ENCODE data around the gene PTP4A2.
"Not testable (repeated sequence)": the region's sequence is repeated elsewhere in the genome, so short reads cannot be mapped to it uniquely, and the experiment has no call there.

PTP4A2 gene

GRCh38 chr1:31923901-31924535, 14.2 kb downstream of the PTP4A2 start:
- DNase-seq, result no peak

- no peak for DNase-seq
These were observed 17.2 kb downstream of the PTP4A2 start for GRCh38 chr1:31920956-31921355.

- no peak for DNase-seq
These were observed 18.6 kb downstream of the PTP4A2 start for GRCh38 chr1:31919591-31919990.

- DNase-seq, result no peak
These were observed 22.7 kb downstream of the PTP4A2 start for GRCh38 chr1:31915438-31915837.

DNA sequence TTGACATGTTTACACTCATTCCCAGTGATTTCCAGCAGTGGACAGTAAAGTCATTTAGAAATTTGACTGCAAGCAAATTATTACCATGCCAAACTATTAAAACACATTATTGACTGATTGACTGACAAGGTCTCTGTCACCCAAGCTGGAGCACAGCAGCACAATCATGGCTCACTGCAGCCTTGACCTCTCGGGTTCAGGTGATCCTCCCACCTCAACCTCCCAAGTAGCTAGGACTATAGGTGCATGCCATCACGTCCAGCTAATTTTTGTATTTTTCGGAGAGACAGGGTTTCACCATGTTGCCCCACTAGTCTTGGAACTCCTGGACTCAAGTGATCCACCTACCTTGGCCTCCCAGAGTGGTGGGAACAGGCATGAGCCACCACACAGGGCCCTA, 24.2 kb downstream of the PTP4A2 start:
- DNase-seq, result no peak

DNA sequence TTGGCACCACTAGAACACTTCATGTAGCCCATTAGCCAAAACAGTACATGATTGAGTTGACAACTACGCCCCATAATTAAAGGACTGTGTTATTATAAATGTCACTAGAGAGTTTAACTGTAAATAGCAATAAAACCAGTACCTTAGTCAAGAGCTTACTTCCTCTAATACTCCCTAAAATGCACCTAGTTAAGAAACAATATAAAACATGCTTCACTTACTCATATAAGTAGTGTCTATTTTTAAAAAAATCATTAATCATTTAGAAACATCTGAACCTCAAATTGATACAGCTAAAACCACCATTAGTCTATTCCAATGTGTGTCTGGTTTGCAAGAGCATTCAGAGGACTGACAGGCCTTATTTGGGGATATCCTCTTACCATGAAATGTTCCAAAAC, 25.3 kb downstream of the PTP4A2 start:
- no peak for DNase-seq

DNA sequence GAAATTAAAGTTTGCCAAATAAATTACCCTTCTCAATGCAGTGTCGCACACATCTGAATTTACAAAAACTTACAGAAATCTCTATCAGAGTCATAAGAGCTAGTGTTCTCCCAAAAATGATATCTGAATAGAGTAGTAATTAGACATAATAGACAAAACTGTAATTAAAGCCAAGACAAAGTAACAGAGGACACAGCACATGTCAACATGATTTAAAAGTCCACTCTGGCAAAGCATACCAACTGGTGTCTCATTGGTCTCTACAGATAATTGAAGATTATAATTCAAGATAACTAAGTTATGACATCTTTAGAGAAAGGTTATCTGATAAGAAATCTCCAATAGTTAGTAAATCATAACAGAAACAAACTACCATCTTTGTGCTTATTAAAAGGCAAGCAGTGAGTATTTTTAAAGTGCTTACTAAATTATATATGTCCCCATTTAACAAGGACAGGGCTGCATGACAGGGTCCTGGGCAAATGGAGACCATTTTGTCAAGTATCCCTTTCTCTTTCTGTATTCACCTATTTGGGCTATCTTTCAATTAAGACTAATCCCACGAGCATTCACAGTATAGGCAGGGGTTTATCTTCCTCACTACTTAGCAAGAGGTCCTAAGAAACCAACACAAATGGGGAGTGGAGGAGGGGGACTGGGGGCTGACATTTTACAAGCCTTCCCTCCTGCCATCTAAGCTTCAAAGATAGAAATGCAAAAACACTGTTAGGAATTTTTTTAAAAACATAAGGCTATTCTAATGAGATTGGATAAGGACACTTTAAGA, 26.0 kb downstream of the PTP4A2 start:
- no peak for DNase-seq

GRCh38 chr1:31910933-31911332, 27.2 kb downstream of the PTP4A2 start:
- no peak for DNase-seq

DNA sequence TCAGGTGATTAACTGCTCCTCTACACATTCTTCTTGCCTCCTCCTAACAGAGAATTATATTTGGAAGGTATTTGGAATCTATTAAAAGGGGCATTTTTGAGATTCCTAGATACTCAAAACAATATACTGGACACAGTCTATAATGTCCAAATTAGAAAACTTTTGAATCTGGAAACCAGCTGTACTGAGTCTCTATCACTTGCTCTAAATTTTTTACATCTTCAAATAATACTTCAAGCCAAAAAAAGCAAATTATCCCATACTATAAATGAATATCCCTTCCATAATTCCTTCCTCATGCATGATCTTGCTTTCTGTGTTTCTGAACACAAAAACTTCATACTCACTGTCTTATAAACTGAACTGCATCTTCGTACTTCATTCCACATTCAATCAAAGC, 28.5 kb downstream of the PTP4A2 start:
- DNase-seq, result no peak

GRCh38 chr1:31906557-31906956, 31.6 kb downstream of the PTP4A2 start:
- no peak for DNase-seq

GRCh38 chr1:31905681-31906080, 32.5 kb downstream of the PTP4A2 start:
- DNase-seq, result no peak

- DNase-seq, result no peak
These were observed 33.1 kb downstream of the PTP4A2 start for GRCh38 chr1:31905093-31905509.

GRCh38 chr1:31904339-31905092, 33.7 kb downstream of the PTP4A2 start:
- DNase-seq, result no peak

DNA sequence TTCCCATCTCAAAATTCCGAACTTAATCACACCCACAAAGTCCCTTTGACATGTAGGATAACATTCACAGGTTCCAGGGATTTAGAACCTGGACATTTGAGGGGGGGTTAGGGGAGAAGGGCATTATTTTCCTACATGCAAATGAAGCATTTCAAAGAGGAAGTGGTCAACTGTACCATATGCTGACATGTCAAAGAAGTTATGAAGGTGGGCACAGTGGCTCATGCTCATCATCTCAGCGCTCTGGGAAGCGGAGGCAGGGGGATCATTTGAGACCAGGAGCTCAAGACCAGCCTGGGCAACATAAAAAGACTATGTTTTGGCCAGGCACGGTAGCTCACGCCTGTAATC, 35.7 kb downstream of the PTP4A2 start:
- DNase-seq, result no peak

DNA sequence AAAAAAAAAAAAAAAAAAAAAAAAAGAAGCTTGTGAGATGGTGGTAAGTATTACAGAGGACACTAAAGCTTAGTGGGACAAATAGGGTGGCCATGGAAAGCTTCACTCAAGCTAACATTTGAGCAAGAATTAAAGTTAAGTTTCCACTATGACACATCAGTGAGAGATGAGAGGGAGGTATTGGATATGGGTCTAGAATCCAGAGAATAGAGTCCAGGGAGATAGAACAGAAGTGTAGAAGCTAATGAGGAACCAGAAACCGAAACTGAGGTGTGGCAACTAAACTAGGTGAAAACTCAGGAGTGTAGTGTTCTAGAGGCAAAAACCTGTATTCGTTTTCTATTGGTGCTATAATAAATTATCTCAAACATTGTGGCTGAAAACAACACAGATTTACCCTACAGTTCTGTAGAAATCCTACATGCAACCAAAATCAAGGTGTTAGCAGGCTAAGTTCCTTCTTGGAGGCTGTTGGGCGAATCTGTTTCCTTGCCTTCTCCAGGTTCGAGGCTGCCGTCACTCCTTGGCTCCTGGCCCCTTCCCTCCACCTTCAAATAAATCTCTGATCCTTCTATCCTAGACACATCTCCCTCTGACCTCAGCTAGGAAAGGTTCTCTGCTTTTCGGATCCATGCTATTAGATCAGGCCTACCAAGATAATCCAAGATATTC, 36.2 kb downstream of the PTP4A2 start:
- no peak for DNase-seq

DNA sequence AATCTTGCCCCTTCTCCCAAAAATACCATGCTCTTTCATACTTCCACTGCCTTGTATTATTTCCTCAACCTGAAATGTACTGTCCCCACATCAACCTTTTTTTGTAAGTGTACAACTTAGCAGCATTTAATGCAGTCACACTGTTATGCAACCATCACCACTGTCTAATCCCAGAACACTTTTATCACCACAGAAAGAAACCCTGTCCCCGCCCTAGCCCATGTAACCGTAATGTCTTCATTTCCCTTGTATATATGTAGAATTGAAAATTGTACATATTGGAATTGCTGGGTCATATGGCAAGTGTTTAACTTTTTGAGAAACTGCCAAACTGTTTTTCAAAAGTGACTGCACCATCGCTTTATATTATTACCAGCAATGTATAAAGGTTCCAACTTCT, 37.4 kb downstream of the PTP4A2 start:
- DNase-seq, result no peak

GRCh38 chr1:31897526-31898100, 40.6 kb downstream of the PTP4A2 start:
- no peak for DNase-seq

GRCh38 chr1:31895474-31896198, 42.5 kb downstream of the PTP4A2 start:
- not testable (repeated sequence) for DNase-seq

DNA sequence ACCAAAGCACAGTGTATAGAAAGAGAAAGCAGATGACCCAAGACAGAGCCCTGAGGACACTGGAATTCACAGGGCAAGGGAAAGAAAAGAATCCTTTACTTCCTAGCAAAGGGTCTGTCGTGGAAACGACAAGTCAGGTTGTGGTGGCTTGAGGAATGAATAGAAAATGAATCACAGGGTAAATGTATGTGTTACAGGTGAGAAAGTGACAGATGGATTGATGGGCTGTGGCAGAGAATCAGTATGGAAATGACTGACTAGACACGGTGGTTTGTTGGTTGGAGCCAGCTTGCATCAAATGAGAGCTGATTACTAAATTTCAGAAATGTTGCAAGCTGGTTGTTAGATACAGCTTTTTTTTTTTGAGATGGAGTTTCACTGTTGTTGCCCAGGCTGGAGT, 46.9 kb downstream of the PTP4A2 start:
- DNase-seq, result no peak

- DNase-seq, result no peak
These were observed 49.9 kb downstream of the PTP4A2 start for GRCh38 chr1:31888291-31888690.

DNA sequence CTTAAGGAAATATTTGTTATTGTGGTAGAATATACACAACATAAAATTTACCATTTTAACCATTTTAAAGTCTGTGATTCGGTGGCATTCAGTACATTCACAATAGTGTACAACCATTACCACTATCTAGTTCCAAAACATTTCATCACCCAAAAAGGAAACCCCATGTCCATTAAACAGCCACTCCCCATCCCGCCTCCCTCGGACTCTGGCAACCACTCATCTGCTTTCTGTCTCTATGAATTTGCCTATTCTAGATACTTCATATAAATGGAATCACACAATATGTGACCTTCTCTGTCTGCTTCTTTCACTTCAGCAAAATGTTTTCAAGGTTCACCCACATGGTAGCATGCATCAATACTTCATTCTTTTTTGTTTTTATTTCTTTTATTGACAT, 51.3 kb downstream of the PTP4A2 start:
- no peak for DNase-seq

- DNase-seq, result no peak
These were observed 52.3 kb downstream of the PTP4A2 start for GRCh38 chr1:31885851-31886250.
